Stimulated activated CD8-positive, alpha-beta memory T cell treated with anti-CD3 and anti-CD28 coated beads, Interleukin-15, amount 100 ng/mL, for 1 hour (primary cell): ENCODE data around the gene OR6Q1.

ENCODE experiments used
- DNase-seq: peaks from one replicate; pipeline ENCODE4 v3.0.0-alpha.2; 2020; ENCODE audit warnings: low read depth

The OR6Q1 gene

GRCh38 chr11:58058276-58059006, 27.7 kb downstream of the OR6Q1 start:
- no peak for DNase-seq

GRCh38 chr11:58059007-58059350, 28.2 kb downstream of the OR6Q1 start:
- DNase-seq: no peak

GRCh38 chr11:58060535-58060934, 29.8 kb downstream of the OR6Q1 start:
- DNase-seq: no peak

- DNase-seq: no peak
These were observed 30.4 kb downstream of the OR6Q1 start for GRCh38 chr11:58060939-58061672.

- DNase-seq: no peak
These were observed 31.1 kb downstream of the OR6Q1 start for GRCh38 chr11:58061813-58062212.

GRCh38 chr11:58067685-58068084, 36.9 kb downstream of the OR6Q1 start:
- no peak for DNase-seq

GRCh38 chr11:58068655-58069054, 37.9 kb downstream of the OR6Q1 start:
- DNase-seq: no peak

- DNase-seq: no peak
These were observed 39.8 kb downstream of the OR6Q1 start for GRCh38 chr11:58070585-58070984.

- no peak for DNase-seq
These were observed 45.0 kb downstream of the OR6Q1 start for GRCh38 chr11:58075781-58076180.
